Measurements from ENCODE around the gene MAPK8IP2.
"Not testable (repeated sequence)": the region's sequence is repeated elsewhere in the genome, so short reads cannot be mapped to it uniquely, and the experiment has no call there.

Gene MAPK8IP2

GRCh38 chr22:50601669-50602337 is 1.2 kb downstream of the MAPK8IP2 start:
- DNase-seq = peak; percentile 6

GRCh38 chr22:50602338-50602700 is 1.7 kb downstream of the MAPK8IP2 start:
- no peak for DNase-seq

GRCh38 chr22:50603511-50604255 is 3.1 kb downstream of the MAPK8IP2 start:
- DNase-seq = no peak

- no peak for DNase-seq
Measured at GRCh38 chr22:50604256-50605001, 3.8 kb downstream of the MAPK8IP2 start.

- no peak for DNase-seq
Measured at GRCh38 chr22:50605002-50605612, 4.5 kb downstream of the MAPK8IP2 start.

GRCh38 chr22:50605613-50606074 is 5.1 kb downstream of the MAPK8IP2 start:
- no peak for DNase-seq

GRCh38 chr22:50606165-50606945 is 5.8 kb downstream of the MAPK8IP2 start:
- no peak for DNase-seq

- no peak for DNase-seq
Measured at GRCh38 chr22:50606946-50607658, 6.5 kb downstream of the MAPK8IP2 start.

GRCh38 chr22:50607659-50608020 is 7.0 kb downstream of the MAPK8IP2 start:
- no peak for DNase-seq

- DNase-seq = not testable (repeated sequence)
Measured at GRCh38 chr22:50608058-50608840, 7.7 kb downstream of the MAPK8IP2 start.

GRCh38 chr22:50608996-50609395 is 8.4 kb downstream of the MAPK8IP2 start:
- no peak for DNase-seq

- DNase-seq = no peak
Measured at GRCh38 chr22:50609599-50609998, 9.0 kb downstream of the MAPK8IP2 start.

- no peak for DNase-seq
Measured at GRCh38 chr22:50610041-50610451, 9.5 kb downstream of the MAPK8IP2 start.

GRCh38 chr22:50610581-50610980 is 10.0 kb downstream of the MAPK8IP2 start:
- DNase-seq = no peak

- DNase-seq = no peak
Measured at GRCh38 chr22:50611341-50612060, 10.9 kb downstream of the MAPK8IP2 start.

GRCh38 chr22:50612168-50612527 is 11.6 kb downstream of the MAPK8IP2 start:
- no peak for DNase-seq

GRCh38 chr22:50612528-50613221 is 12.1 kb downstream of the MAPK8IP2 start:
- DNase-seq = peak; percentile 10

GRCh38 chr22:50613291-50613981 is 12.8 kb downstream of the MAPK8IP2 start:
- no peak for DNase-seq

GRCh38 chr22:50614296-50614695 is 13.7 kb downstream of the MAPK8IP2 start:
- DNase-seq = not testable (repeated sequence)
